Bronchial epithelial cell (primary cell): ENCODE data around the gene PTPRZ1. TPM values are rescaled to one million over a fixed set of nuclear protein-coding genes. Genes with fewer than 3 reads are reported as not detected.

ENCODE experiments used
- DNase-seq: peaks from one replicate; pipeline ENCODE4 v3.0.0-alpha.2; 2010; ENCODE audit warnings: low read depth
- FAIRE-seq: peaks from 2 replicates; lab custom pipeline; 2011; peaks lifted over from hg19 to GRCh38; lab: Jason Lieb, UNC
- H3K27me3 ChIP-seq: 2 replicates; pipeline ENCODE4 v1.5.1; 2011; ENCODE audit warnings: low read length; ENCODE audit not compliant: control insufficient read depth, insufficient read depth
- H3K36me3 ChIP-seq: 2 replicates; pipeline ENCODE4 v1.5.1; 2011; ENCODE audit warnings: low read length; ENCODE audit not compliant: control insufficient read depth, insufficient read depth
- H3K4me3 ChIP-seq: 2 replicates; pipeline ENCODE4 v1.5.1; 2011; ENCODE audit warnings: mild to moderate bottlenecking, low read depth, low read length, control low read depth
- CTCF ChIP-seq: IDR thresholded peaks from 2 replicates; pipeline ENCODE4 v1.5.1; 2011; ENCODE audit warnings: mild to moderate bottlenecking, moderate library complexity, low read length, control low read depth, inconsistent platforms; ENCODE audit not compliant: insufficient read depth, severe bottlenecking
- total RNA-seq: library from RNA; depleted of rRNA; stranded (reverse); fragments of >200 nt; gene quantifications from 2 replicates; pipeline ENCODE4 v1.2.1, GENCODE V29; 2014

The PTPRZ1 gene
- total RNA-seq, 1 donor from 2014 or later = 2.6 TPM

GRCh38 chr7:122070062-122070461, 197.1 kb downstream of the PTPRZ1 start:
- H3K27me3 ChIP-seq = no peaks in the 10 kb centered on the region
- no peak for TF ChIP-seq CTCF
- no peak for FAIRE-seq
- H3K36me3 ChIP-seq = no peaks in the 10 kb centered on the region
- no peak overlapping the region for H3K4me3 ChIP-seq
- no peak for DNase-seq

- Histone ChIP-seq H3K27me3 (no peaks in the 10 kb centered on the region), H3K4me3 (no peak overlapping the region), H3K36me3 (no peaks in the 10 kb centered on the region)
- FAIRE-seq = no peak
- TF ChIP-seq CTCF = no peak
- DNase-seq = no peak
Measured at GRCh38 chr7:122070834-122071233, 197.9 kb downstream of the PTPRZ1 start.

GRCh38 chr7:122072272-122072671, 199.3 kb downstream of the PTPRZ1 start:
- DNase-seq (no peak), FAIRE-seq (no peak)
- no peak overlapping the region for H3K4me3 ChIP-seq
- no peak for TF ChIP-seq CTCF
- no peaks in the 10 kb centered on the region for H3K27me3 ChIP-seq
- no peaks in the 10 kb centered on the region for H3K36me3 ChIP-seq

- DNase-seq (no peak), FAIRE-seq (no peak)
- TF ChIP-seq CTCF = no peak
- H3K27me3 ChIP-seq = no peaks in the 10 kb centered on the region
- H3K36me3 ChIP-seq = no peaks in the 10 kb centered on the region
- H3K4me3 ChIP-seq = no peak overlapping the region
Measured at GRCh38 chr7:122072924-122073599, 200.1 kb downstream of the PTPRZ1 start.

DNA sequence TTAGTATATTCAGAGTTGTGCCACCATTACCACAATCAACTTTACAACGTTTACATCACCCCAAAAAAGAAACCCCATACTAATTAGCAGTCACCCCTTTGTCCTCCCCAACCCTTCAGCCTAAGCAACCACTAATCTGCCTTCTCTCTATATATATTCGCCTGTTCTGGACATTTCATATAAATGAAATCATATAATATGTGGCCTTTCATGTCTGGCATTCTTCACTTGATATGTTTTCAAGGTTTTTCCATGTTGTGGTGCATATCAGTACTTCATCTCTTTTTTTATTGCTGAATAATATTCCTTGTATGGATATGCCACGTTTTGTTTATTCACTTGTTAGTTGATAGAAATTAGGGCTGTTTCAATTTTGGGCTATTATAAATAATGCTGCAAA, 200.7 kb downstream of the PTPRZ1 start:
- H3K27me3 ChIP-seq = no peaks in the 10 kb centered on the region
- FAIRE-seq (no peak), DNase-seq (no peak)
- no peak overlapping the region for H3K4me3 ChIP-seq
- TF ChIP-seq CTCF = no peak
- no peaks in the 10 kb centered on the region for H3K36me3 ChIP-seq

DNA sequence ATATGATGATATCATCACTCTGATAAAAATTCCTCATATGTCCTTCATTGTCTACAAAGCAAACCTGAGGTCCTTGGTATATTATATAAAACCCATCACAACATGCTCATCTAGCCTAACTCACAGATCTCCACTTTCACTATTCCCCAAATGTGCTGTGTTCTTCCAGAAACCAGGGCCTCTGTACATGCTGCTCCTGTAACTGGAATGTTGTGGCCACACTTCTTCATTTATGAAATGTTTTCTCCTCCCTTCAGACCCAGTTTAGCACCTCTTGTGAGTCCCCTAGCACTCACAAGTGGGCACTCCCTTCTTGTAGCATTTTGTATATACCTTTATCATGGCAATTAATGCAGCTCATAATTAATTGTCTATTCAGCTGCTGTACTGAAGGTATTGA, 209.2 kb downstream of the PTPRZ1 start:
- Histone ChIP-seq H3K27me3 (no peaks in the 10 kb centered on the region), H3K36me3 (no peaks in the 10 kb centered on the region), H3K4me3 (no peak overlapping the region)
- FAIRE-seq (no peak), DNase-seq (no peak)
- TF ChIP-seq CTCF = no peak
